GM21360 (cell line): ENCODE measurements around the gene DNER.

Source experiments
- ATAC-seq: cut with Tn5 transposase; IDR thresholded peaks from one replicate; pipeline ENCODE4 v1.9.1; 2021; ENCODE audit warnings: mild to moderate bottlenecking, moderate library complexity; ENCODE audit not compliant: unreplicated experiment

The DNER gene

GRCh38 chr2:229674830-229675530, 39.4 kb downstream of the DNER start:
- ATAC-seq = no peak

DNA sequence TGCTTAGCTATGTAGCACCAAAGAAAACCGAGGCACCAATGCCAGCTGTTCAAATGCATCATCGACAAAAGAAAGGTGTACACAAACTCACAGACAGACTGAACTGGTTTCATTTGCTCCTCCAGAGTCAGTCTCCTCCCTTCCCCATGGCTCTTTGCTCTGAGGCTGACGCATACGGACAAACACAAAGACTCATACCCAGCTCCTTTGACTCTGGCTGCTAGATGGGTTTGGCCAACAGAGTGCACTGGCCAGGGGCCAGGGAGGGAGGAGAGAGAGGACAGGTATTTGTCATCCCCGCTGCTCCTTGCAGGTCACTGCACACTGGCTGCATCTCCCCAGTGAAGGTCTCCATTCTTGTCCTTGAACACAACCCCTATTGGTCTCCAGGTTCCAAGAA, 40.7 kb downstream of the DNER start:
- no peak for ATAC-seq

GRCh38 chr2:229672021-229672420, 42.3 kb downstream of the DNER start:
- ATAC-seq = no peak

DNA sequence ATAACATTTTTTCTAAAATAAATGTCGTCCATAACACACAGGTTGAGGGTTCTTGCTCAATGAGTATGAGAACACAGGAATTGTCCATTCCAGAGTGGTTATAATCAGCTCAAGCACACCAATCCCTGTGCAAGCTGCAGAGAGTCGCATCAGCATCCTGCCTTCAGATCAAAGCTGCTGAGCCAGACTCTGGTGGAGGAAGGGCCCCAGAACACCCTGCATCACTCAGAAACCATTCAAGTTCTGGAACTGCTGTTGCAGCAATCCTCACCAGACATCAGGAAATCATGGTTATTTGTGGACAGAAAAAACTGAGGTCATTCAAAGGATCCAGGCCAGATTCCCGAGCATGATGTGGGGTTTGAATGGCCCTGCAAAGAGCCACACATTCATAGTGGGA, 44.5 kb downstream of the DNER start:
- no peak for ATAC-seq

GRCh38 chr2:229666811-229667210, 47.5 kb downstream of the DNER start:
- no peak for ATAC-seq

GRCh38 chr2:229665158-229665557, 49.2 kb downstream of the DNER start:
- no peak for ATAC-seq

DNA sequence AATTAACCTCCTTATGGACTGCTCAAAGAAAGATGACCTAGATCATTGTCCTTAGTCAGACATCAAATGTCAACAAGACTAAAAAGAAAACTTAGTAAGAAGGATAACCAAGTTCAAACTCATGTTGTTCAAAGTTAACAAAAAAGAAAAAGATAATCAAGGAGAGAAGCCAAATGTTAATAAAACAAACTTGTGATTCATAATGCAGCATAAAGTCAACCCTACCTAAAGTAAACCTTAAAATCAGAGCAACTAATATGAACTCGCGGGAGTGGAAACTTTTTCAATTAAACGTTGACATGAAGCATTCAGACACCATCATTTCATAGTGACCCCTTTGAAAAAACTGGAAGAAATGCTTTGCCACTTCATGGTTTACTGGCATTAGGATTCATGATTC, 52.9 kb downstream of the DNER start:
- no peak for ATAC-seq

- no peak for ATAC-seq
Observed at GRCh38 chr2:229660951-229661350, 53.4 kb downstream of the DNER start.

- no peak for ATAC-seq
Observed at GRCh38 chr2:229660391-229660790, 54.0 kb downstream of the DNER start.

- no peak for ATAC-seq
Observed at GRCh38 chr2:229658004-229658403, 56.4 kb downstream of the DNER start.

DNA sequence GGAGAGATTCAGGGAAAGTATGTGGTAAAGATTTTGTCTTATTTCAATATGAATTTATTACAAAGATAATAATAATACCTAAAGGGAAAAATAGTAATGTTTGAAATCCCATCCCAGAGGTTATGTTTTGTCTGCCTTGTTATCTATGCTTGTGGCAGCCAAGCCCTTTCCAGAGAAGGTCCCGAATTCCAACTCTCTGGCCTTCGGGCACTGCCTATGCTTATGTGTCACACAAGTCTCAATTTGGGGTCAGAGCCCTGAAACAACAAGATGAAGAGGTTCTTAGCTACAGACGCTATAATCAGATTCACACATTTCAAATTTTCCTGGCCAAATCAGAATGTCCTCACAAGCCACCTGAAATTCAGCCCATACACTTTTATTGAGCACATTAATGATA, 59.9 kb downstream of the DNER start:
- no peak for ATAC-seq

DNA sequence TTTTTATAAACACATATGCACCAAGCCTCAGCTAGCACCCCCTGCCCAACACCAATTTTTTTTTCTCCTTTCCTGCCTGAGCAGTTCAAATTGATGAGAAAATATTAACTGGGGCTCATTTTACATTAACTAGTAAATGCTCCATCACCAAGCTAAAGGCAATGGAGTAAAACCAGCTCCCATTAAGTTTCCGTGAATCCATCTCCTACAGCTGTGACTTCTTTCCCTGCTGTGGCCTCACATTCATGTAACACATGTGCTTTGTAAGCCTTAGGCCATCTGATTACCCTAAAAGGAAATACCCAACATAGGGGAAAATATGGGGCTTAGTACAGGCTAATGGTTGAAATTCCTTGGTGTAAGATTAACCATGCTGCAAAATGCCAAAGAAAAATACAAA, 60.8 kb downstream of the DNER start:
- no peak for ATAC-seq

DNA sequence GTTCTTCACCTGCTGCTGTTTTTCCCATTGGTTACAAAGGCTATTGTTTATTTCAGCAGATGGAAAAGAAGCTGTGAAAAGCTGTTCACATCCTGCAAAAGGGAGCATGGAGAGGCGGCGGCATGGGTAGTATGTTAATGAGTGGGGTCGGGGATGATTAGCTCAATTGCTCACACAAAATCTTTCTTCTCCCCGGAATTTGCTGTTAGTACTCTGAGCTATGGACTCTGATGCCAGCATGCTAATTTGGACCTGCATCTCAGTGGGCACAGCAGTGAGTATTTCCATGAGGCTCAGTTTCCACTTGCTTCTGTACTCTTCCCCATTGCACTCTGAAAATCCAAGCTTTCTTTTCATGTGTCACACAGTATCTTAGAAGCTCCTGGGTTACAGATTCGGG, 61.6 kb downstream of the DNER start:
- ATAC-seq = no peak

- ATAC-seq = no peak
Observed at GRCh38 chr2:229650901-229651300, 63.5 kb downstream of the DNER start.

DNA sequence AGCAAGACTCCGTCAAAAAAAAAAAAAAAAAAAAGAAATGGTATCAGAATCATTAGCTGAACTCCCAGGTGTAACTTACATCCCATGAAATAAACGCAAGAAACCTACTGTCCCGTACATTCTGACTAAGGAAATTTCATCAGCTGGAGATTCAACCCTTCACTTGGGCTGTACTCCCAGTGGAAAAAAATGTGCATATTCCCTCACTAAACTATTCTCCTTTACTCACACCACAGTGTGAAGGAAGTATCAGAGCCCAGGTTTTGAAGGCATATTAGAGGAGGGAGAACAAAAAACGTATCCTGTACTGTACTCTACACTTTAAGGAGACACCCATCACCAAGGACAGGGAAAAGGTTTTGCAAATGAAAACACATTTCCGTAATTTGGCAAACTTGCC, 64.3 kb downstream of the DNER start:
- no peak for ATAC-seq

DNA sequence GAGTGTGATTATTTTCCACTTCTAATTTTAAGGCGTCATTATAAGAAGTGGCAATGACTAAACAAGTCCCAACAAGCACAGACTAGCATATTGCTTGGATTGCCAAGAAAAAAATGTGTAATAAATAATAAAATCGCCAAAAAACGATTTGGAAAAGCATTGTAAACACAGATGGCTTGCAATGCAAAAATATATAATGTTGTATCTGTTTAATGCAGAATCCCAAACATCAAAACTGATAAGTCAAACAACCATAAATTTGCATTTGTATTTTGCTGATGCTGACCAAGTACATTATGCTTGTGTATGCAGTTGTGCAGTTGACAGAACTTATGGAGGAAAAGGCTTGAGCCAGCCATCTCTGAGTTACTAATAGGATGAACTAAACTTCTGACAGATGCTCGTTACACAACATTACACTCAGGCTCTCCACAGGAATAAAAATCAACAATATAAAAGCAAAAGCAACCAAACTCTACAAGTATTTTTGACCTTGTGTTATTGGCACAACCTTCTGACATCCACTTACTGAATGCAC, 68.1 kb downstream of the DNER start:
- no peak for ATAC-seq

GRCh38 chr2:229642371-229642770, 72.0 kb downstream of the DNER start:
- no peak for ATAC-seq

DNA sequence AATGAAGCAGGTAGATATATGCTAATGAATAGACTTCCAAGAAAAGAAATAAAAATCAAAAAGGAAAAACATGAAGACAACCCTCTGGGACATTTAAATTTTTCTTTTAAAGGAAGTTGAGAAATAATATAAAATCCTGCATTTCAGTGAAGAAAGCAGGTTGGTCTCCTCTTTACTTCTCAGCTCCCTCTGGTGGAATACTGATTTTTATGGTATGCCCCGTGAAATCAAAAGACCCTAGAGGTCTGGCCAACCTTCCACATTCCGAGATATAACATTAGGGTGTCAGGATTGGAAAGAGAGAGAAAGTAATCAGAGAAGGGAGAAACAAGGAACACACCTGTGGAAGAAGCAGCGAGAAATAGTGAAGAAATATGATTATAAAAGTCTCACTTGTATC, 72.7 kb downstream of the DNER start:
- no peak for ATAC-seq

DNA sequence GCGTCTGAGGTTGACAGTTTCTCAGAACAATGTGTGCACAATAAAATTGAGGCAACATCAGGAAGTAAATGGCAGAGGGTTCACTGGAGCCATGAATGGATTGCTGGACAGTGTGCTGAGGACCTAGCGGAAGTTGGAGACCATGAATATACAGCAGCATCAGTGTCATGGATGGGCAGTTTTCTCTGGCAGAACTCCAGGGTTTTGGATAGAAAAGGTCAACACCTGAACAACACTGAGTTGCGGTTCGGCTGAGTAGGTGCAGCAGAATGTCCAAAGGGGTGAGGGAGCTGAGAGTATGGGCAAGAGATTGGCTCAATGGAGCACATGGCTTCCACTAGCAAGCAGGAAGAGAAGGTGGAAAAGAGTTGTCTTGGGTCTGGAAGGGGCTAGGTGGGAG, 73.7 kb downstream of the DNER start:
- ATAC-seq = no peak

- ATAC-seq = no peak
Observed at GRCh38 chr2:229636571-229636970, 77.8 kb downstream of the DNER start.

DNA sequence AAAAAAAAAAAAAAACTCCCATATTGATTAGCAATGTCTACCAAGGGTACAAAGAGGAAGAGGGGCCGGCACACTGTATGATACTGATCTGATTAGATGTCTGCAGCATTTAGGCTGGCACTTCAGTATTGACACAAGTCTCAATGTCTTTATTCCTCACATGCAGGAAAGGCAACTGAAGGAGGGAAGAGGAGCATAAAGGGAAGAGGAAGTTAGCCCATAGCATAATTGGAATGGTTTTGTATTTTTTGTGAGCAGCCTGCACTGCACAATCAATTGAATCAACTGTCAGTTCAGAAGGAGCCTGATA, 79.0 kb downstream of the DNER start:
- no peak for ATAC-seq

DNA sequence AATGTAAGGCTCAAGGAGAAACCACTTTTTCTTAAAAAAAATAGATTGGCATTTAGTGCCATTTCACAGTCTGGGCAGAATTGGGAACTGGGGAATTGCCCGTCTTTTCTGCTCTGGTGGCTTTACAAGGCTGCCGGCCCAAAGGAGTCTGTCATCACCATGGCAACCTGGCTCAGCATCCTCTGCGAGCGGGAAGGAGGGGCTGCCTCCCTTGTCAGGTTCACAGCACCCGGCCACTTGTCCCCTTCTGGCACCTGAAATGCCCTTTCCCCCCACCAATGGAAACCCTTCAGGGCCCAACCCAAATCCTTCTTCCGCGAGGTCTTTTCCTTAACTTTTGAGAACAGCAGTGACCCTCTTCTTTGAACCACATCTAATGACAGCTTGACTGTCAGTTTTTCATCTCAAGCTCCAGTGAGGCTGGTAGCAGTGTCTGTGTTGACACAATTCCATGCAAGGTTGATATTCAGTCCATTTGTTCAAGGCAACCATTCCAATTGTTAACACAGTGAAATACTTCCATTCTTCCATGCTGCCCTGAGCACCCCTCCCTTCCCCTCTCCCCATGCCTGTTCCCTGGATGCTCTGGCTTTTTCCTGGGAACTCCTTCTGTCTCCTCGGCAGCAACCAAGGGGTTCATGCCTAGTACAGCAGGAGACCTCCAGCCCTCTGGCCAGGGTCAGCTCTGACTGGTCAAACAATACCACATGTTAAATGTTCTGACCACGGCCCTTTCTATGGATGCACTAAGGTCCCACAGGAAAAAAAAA, 79.6 kb downstream of the DNER start:
- ATAC-seq = no peak

- ATAC-seq = no peak
Observed at GRCh38 chr2:229633556-229633955, 80.8 kb downstream of the DNER start.
